GM19239 (cell line): Measurements from ENCODE around the gene EXOC4.

ENCODE experiments used
- DNase-seq: peaks from one replicate; pipeline ENCODE4 v3.0.0; 2011; ENCODE audit warnings: low spot score; ENCODE audit not compliant: insufficient read length
- FAIRE-seq: peaks from 2 replicates; lab custom pipeline; 2011; peaks lifted over from hg19 to GRCh38; lab: Jason Lieb, UNC

Gene EXOC4

DNA sequence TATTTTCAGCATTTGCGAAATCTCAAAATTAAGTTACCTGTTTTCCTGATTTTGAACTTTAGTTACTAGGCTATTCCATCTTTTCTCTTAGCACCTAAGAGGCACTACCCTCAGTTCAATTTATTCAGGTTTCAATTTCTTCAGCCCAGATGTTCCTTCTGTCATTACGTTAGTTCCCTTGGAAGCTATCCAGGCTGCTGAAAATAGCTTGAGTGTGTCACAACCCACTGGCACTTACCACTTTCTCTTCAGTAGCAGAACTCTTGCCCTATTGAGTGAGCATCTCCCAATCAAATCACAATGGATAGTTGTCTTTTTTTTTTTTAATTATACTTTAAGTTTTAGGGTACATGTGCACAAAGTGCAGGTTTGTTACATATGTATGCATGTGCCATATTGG is 541.6 kb downstream of the EXOC4 start:
- DNase-seq (no peak), FAIRE-seq (no peak)

DNA sequence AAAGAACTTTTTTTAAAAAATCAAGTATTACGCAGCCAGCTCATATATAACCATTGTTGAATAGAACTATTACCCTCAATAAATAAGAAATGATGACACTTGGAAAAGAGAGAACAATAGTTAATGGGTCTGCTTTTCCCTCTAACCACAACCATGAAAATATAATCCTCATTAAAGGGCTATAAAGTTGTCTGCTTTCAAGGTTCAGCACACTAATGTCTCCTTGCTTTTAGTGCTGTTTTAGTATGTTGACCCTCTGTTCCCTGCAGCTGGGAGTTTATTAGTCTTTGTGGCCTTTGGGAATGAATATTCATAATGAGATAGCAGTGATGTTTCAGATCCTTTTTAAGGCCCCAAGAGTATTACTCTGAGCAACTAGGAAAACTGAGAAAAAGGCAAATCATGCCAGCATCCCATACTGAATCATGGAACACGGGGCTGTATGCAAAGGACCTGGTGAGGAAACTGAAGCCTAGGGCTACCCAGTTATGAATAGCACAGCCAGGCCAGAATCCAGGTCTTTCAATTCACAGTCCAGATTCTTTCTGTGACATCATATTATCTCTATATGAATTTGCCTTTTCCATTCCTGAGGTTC is 542.3 kb downstream of the EXOC4 start:
- FAIRE-seq = no peak
- DNase-seq = no peak

DNA sequence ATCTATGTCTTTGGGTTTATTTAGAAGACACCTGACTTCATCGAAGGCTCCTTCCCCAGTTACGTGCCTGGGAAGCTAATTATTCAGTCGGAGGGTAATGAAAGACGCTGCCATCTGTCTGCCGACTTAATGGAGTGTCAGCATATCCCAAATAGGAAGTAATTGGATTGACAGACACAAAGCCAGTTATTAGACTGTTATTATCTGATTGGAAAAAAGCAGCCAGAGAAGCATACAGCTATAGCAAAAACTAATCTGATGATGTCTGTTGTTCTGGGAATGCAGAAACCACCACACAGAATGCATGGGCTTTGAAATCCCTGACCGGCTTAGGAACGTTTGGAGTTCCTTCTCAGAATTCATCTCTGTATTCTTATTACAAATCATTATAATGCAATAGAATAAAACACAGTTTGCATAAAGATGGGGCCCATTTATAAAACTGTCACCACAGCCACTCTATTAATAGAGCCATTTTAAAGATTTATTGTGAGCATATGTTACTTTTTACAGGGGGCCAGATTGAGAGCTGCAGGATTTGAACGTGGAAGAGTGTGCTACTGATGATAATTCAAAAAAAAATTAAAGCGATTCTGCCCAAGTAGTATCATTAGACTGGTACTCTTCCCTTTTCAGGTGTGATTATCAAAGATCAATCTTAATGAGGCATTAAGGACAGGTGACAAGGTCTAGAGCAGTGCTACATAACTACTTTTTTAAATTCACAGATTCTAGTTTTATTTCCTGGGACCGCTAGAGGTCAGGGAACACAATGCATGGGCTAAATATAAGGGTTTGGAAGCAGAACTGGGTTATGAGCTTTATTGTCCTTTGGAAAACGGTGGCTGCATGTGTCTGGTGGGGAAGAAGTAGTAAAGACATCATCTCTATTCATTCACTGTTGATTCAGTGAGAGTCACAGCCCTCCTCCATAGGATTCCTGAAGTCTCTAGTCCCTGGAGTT is 544.2 kb downstream of the EXOC4 start:
- FAIRE-seq = no peak
- no peak for DNase-seq

DNA sequence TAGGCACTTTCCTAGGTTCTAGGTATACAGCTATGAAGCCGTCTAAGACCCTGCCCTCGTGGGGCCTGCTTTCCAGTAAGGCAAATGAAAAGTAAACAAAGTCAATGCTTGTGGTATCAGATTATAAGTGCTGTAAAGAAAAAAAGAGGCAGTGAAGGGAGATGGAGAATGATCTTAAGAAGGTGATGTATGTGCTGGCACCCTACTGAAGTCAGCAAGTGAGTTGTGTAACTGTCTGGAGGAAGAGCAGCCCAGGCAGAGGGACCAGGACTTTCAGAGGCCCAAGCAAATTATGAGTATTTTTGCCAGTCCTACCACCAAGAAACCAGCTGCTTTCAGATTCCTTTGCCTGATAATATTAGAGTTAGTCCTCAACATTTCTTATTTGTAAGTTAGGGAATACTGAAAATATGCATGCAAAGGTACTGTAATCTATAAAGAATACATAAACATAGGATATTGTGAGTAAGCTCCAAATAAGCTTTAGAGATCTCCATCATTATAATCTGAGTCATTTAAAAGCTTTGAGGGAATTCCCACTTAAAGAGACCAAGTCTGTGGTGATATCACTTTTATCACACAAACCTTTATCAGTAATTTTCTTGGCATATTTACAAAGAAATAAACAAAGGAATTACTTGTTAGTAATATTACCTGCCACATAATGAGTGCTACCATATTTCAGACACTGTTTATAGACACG is 545.1 kb downstream of the EXOC4 start:
- no peak for DNase-seq
- no peak for FAIRE-seq

DNA sequence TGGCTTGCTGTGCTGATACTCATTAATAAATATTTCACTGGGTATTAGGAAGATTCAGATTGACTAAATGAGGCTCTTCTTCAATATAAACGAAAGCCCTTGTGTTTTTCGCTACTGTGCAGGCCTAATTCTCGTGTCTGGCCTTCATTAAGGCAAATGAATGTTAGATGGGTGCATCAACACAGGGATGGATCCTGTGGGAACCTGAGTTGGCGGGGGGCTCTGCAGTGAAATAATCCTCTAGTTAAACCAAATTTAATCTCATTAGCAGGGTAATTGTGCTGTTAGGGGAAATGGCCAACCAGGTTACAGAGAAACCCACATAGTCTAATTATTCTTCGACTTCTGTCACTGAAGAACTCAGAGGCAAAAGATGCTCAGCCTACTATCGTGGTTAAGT is 548.5 kb downstream of the EXOC4 start:
- FAIRE-seq (no peak), DNase-seq (no peak)

DNA sequence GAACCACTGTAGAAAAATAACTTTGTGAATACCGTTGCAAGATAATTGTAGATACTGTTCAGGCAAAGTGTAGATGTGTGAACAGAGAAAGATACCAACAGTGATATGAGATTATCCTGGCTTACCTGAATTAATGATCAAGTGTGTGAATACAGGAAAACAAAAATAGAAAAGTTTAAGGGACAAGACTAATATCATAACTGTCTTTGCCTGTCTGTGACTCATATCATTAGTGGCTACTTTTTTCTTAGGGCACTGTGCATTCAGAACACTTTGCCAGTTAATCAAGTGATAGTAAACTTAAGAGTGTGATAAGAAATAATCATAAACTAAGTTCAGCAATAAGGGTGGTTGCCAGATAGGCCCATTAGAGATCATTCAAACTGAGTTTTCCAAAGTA is 551.2 kb downstream of the EXOC4 start:
- DNase-seq (no peak), FAIRE-seq (no peak)

DNA sequence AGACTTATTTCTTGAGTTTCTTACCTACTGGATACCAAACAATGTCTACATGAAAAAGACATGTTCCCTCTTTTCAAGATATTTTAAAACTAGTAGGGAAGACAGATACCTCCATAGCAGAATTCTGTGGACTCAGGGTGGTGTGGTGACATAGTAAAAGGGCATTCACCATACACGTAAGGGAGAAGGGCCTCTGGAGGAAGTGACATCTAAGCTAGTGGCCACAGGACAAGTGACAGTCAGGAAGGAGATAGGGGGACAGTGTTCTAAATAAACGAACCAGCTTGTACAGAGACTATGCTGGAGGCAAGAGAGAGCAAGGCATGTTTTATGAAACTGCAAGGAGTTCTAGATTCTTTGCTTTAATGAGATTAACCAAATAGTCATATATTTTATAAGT is 552.5 kb downstream of the EXOC4 start:
- DNase-seq (no peak), FAIRE-seq (no peak)

DNA sequence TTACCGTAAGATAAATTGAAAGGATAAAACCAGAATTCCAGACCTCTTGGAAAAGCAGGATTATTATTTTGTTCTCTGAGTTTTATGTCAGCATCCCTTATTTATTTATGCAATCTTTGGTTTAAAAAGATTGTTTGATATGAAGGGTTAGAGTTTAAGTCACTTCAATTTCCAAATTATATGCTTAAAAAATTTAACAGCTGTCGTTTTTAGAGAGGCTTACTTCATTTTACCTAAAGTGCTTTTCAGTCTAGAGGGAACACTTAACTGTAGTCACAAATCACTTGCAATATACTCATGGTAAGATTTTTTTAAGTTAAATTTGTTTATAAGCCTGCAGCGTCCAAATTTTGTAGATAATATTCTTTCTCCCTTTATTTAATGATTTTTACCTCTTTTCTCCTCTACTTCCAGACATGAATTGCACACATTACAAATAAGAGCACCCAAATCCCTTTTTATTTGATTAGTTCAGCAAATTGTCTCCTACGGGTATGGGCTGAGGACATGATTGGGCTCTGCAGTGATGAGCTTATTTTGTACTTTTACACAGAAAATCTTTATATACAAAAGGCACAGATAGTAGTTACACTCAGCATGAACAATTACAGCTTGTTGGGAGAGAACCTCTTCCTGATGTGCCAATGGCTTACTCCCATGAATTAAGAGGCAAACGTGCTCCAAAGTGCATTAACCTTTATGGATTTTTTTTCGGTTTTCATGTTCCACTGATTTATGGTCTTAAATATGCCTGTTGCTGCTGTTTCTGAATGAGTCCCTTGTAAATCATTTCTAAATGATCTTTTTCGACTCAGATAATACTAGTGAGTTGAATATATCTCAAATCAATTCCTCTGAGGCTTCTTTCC is 555.0 kb downstream of the EXOC4 start:
- peak; percentile 4 for FAIRE-seq
- DNase-seq = no peak

DNA sequence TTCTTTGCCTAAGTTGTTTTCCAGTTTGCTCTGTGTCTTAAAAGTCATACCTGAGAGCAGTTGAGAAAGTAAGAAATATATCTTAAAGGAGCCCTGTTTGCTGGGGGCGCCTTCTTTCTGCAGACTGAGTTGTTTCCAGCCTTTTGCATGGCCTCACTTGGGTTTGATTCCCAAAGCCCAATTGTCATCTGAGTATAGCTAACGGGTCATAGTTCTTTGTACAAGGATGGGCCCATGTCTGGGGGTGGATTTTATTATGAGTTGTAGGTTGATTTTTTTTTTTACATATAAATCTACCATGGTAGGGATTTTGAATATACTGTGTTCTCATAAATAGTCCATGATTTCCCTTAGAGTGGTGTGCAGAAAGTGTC is 555.6 kb downstream of the EXOC4 start:
- DNase-seq (no peak), FAIRE-seq (no peak)

DNA sequence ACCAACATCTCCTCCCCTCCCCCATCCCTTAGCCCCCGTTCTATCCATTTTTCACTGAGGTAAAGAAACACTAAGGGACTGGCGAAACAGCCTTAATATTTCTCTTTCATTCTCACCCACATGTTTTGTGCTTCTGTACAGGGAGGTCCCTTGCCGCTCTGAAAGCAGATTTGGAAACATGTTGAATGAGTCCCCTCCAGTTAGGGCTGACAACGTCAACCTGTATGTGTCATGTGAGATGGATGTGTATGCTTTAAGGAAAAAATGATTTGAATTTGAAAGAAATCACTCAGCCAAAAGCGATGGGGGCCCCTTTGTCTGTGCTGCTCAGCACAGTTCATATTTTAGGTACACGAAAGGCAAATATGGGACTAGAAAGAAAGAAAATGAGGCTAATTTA is 560.0 kb downstream of the EXOC4 start:
- no peak for DNase-seq
- no peak for FAIRE-seq

DNA sequence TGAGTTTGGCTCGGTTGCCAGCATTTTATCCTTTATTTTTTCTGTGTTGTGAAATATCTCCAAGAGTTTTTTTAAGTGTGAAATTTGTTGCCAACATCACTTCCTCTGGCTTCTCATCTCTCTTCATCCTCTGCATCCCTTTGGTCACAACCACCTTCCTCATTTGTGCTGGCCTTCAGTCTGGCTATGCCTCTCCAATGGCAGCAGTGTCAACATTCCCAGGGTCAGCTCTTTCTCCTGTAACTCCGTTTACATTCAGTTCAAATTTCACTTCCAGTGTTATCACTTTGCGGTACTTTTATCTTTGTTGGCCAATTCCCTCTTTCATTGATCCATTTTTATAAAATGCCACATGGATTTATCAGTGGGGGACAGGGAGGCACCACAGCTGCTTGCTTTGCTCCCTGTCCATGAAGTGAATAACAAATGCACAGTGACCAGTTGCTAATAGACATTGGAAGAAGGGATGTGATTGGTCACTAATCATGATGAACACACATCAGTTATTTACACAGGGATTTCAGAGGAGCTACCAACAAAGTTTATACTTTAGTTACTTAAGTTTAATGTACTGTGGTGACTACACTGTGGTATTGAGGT is 562.8 kb downstream of the EXOC4 start:
- no peak for FAIRE-seq
- DNase-seq = no peak

DNA sequence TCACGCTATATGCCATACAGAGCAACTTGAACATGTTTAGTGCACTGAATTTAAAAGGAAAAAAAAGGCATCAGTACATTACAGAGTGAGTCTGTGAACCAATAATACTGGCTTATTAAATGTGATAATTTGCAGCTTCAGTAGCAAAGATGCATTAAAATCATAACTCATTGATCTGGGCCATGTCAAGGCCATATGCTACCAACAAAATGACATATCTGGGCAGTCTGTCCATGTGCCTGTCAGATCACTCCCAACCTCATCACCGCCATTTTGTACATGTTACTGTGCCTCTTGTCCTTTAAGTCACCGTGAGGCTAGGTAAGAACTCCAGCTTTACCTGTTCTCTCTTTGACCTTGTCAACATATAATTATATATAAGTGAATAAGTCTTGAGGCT is 566.8 kb downstream of the EXOC4 start:
- DNase-seq = no peak
- no peak for FAIRE-seq

DNA sequence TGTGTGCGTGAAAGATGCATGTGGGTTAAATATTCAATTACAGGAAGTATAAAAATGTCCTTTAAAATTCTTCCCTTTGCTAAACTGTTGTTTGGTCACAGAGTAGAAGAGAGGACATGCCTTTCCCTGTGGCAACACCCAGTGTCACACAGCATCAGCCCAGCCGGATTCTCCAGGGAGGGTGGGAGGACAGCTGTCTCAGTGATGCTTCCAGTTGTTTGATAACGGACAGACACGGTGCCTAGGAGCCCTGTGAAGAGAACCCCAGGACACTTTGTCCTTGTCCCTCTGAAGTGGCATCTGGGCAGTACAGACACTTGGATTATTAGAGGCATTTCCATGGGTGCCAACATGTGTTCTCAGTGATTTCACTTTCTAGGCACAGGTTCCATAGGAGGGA is 567.7 kb downstream of the EXOC4 start:
- FAIRE-seq (no peak), DNase-seq (no peak)

DNA sequence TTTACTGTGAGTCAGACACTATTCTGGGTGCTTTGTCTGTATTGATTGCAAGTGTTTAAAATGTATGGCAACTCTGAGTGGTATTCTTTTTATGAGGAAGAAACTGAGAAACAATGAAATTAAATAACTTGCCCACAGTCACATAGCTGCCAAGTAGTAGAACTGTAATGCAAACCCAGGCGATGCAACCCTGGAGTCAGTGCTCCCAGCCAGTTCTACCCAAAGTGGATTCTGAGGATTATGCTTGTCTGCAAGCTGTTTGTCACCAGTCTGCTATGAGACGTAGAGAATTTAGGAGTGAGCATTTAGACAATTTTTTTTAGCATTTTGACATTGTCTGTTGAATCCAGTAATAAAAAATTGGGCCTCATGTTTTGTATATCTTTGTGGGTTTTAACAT is 568.3 kb downstream of the EXOC4 start:
- DNase-seq (no peak), FAIRE-seq (no peak)

DNA sequence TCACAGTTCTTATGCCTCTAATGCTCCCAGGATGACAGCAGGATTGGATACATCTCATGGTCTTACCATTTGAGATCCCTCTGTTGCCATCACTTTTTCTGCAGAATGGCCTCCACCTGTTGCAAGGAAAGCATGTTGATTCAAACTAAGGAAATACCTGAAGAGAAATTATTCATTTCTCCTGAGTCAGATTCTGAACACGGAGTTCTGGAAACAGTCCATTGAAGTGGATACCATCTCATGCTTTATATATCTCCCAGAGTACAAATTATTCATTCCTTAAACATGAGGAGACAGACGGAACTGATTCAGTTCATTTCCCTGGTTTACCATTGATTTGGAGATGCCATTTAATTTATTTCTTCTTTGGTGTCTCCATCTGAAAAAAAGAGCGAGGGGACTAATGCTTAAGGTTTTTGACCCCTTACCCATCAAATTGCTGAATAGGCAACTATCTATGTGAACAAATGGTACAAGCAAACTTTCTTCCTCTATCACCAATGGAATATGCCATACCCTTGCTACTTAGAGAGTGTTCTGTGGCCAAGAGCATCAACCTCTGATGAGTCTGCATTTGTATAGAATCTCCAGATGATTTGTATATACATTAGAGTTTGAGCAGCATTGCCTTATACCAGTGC is 569.2 kb downstream of the EXOC4 start:
- FAIRE-seq (no peak), DNase-seq (no peak)

DNA sequence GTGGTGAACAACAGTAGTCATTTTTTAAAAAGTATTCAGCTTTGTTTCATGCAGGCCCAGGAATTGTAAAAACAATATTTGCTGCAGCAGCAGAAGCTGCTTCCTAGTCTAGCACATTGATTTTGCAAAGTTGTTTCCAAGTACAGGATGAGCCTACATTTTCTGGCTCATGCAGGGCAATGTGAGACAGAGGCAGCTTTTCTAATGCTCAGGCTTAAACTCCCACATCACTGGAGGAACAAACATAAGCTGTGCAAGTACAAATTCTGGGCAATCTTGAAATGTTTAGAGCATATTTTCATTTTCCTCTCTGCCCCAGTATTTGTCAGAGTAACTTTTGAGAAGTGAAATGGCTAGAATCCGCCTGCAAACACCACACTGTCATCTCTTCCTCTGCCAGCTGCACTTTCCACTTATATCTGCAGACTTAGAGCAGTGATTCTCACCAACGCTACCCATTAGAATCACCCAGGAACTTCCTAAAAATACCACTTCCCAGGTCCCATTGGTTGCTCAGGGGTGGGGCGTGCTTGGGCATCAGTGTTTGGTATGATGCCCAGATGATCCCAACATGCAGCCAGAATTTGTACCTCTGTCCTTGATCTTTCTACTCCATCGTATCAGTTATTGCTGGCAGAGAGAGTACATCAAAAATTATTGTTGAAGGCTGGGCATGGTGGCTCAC is 570.1 kb downstream of the EXOC4 start:
- FAIRE-seq (no peak), DNase-seq (no peak)

DNA sequence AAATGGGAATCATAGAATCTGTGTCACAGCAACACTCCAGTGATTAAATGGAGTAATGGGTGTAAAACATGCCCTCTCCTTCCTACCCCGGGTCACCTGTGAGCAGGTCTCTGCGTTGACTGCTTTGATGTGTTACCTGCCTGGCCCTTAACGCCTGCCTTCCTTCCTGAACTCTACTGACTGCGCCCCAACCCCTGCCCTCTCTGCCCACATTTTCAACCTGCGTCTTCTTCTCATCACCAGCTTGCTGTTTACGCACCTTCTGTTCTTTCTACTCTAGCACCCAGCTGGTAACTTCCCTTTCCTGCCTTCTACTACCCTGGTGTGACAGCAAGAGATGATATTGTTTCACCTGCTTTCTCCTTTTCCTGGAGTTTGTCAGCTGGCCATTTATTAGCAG is 571.3 kb downstream of the EXOC4 start:
- no peak for DNase-seq
- FAIRE-seq = no peak

DNA sequence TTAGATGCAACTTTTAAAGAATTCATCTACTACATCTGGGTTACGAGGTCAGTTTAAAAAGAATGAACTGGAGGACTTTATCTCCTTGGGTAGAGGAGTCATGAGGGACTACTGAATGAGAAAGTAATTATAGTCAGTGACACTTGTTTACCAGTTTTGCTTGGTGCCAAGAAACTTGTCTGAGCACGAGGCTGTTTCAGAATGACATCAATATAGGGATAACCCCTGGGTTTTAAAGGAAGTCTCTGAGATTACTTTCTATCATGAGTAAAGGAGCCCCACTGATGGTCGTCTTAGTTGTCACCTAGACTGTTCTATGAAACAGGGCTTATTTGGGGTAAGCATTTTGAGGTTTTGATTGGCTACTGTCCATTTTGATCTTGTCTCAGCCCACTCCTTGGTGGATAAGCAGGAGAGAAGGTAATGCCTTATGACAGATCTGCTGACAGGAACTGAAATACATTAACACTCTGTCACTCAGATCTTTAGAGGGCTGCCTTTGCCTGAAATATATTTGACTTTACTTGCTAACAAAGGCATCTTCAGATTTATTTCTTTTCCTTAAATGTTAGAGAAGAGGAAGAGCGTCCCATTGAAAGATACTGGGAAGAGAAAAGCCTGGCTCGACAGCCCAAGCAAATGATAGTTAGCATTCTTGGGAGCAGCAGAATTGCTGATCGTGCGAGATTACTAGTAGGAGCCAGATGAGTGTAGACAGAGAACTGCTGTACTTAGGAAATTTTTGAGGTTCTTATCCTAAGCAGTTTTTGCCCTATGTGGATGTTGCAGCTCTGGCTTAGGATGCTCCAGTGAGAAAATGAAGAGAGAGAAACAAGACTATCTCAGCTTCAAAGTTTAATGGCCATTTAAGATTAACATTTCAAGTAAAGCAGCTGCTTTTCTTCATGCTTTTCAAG is 575.1 kb downstream of the EXOC4 start:
- no peak for DNase-seq
- no peak for FAIRE-seq
